HepG2 (cell line): Measurements from ENCODE around the gene MLLT1. TPM values are rescaled to one million over a fixed set of nuclear protein-coding genes. Genes with fewer than 3 reads are reported as not detected.
A peak's percentile ranks its signal among the peaks of the same experiment; 100 is the strongest.

Experiments
- ADNP ChIP-seq: sonication (generic); formaldehyde crosslinking; IDR thresholded peaks from 2 replicates; pipeline ENCODE4 v1.4.0; 2020; ENCODE audit warnings: missing genetic modification reagents
- ATF7-NPFF ChIP-seq: sonication (generic); formaldehyde crosslinking; IDR thresholded peaks from 2 replicates; pipeline ENCODE4 v1.8.1; 2023; ENCODE audit warnings: mild to moderate bottlenecking, low read depth, missing genetic modification reagents, moderate library complexity
- BORCS8-MEF2B ChIP-seq: sonication (generic); formaldehyde crosslinking; IDR thresholded peaks from 2 replicates; pipeline ENCODE4 v1.8.0; 2022; ENCODE audit warnings: mild to moderate bottlenecking, missing genetic modification reagents
- RBFOX2 ChIP-seq: fragments of 200-400 bp; formaldehyde crosslinking; IDR thresholded peaks from 2 replicates; pipeline ENCODE4 v1.6.1; 2017; ENCODE audit warnings: low read depth, mild to moderate bottlenecking, low read length
- REXO4 ChIP-seq: sonication (generic); formaldehyde crosslinking; IDR thresholded peaks from 2 replicates; pipeline ENCODE4 v1.8.0; 2022; ENCODE audit warnings: missing genetic modification reagents, mild to moderate bottlenecking, borderline replicate concordance
- SETDB1 ChIP-seq: sonication (generic); formaldehyde crosslinking; IDR thresholded peaks from 2 replicates; pipeline ENCODE4 v1.5.1; 2020; ENCODE audit warnings: missing genetic modification reagents, mild to moderate bottlenecking, borderline replicate concordance
- TBL1XR1 ChIP-seq: fragments of 150-350 bp; IDR thresholded peaks from 2 replicates; pipeline ENCODE4 v1.6.1; 2014; ENCODE audit warnings: borderline replicate concordance, low read length; ENCODE audit not compliant: partially characterized antibody
- ZBTB38 ChIP-seq: sonication (generic); formaldehyde crosslinking; IDR thresholded peaks from 2 replicates; pipeline ENCODE4 v1.5.1; 2020; ENCODE audit warnings: mild to moderate bottlenecking, missing genetic modification reagents
- ZFP36L2 ChIP-seq: sonication (generic); formaldehyde crosslinking; IDR thresholded peaks from 2 replicates; pipeline ENCODE4 v1.4.0; 2020; ENCODE audit warnings: missing genetic modification reagents
- ZNF224 ChIP-seq: sonication (generic); formaldehyde crosslinking; IDR thresholded peaks from 2 replicates; pipeline ENCODE4 v1.5.0; 2020; ENCODE audit warnings: mild to moderate bottlenecking, missing genetic modification reagents
- ZNF432 ChIP-seq: sonication (generic); formaldehyde crosslinking; IDR thresholded peaks from 2 replicates; pipeline ENCODE4 v1.5.0; 2020; ENCODE audit warnings: missing genetic modification reagents, mild to moderate bottlenecking, borderline replicate concordance
- ZNF83 ChIP-seq: sonication (generic); formaldehyde crosslinking; IDR thresholded peaks from 2 replicates; pipeline ENCODE4 v1.4.0; 2020; ENCODE audit warnings: missing genetic modification reagents, mild to moderate bottlenecking, borderline replicate concordance
- polyA plus RNA-seq, 8 experiments: library from polyadenylated mRNA; depleted of rRNA in 3 of 8; stranded (reverse) in 7 of 8; unstranded in 1 of 8; fragments of >200 nt; fragmentation: Illumina TruSeq in 4 of 8; extraction: Trizol in 4 of 8; gene quantifications; 2 replicates each; pipeline versions ENCODE4 v1.2.1 to v1.2.3, GENCODE V29; 2011 to 2016; ENCODE audit warnings: low read depth in 4 of 8, missing spikeins in 1 of 8, mixed read lengths in 1 of 8; ENCODE audit not compliant: insufficient read depth in 1 of 8
- total RNA-seq, 5 experiments: library from RNA; depleted of rRNA; stranded (reverse); fragments of >200 nt; fragmentation: Illumina TruSeq; extraction: Trizol; gene quantifications; 2 replicates each; pipeline ENCODE4 v1.2.3, GENCODE V29; 2016; ENCODE audit warnings: low read depth in 1 of 5
- TF ChIP-seq, protein P1 (sequence below): sonication (generic); formaldehyde crosslinking; IDR thresholded peaks from 2 replicates; pipeline ENCODE4 v1.4.0; 2020; ENCODE audit warnings: missing genetic modification reagents
- TF ChIP-seq, protein P2 (sequence below): sonication (generic); formaldehyde crosslinking; IDR thresholded peaks from 2 replicates; pipeline ENCODE4 v1.4.0; 2020; ENCODE audit warnings: low read depth, missing genetic modification reagents

Gene MLLT1
- total and polyA plus RNA-seq, 2 of the 13 experiments (the other 11 are each of a cell fraction or from before 2014, with no cell fraction given) = 11.7 to 12.2 TPM

GRCh38 chr19:6313398-6313969 is 33.7 kb upstream of the MLLT1 start (continued):
- TF ChIP-seq SETDB1 (CRISPR knock-in tag) (0 out of 2 replicates have a peak, but pooled peaks have one; percentile 57), BORCS8-MEF2B (CRISPR knock-in tag) (no peak), ADNP (no peak), ZBTB38 (CRISPR knock-in tag) (no peak), ZFP36L2 (CRISPR knock-in tag) (no peak), RBFOX2 (no peak), TBL1XR1 (no peak), ZNF224 (no peak), REXO4 (CRISPR knock-in tag) (no peak), ATF7-NPFF (CRISPR knock-in tag) (no peak), ZNF432 (CRISPR knock-in tag) (no peak), ZNF83 (no peak)
- TF ChIP-seq, protein P1, sequence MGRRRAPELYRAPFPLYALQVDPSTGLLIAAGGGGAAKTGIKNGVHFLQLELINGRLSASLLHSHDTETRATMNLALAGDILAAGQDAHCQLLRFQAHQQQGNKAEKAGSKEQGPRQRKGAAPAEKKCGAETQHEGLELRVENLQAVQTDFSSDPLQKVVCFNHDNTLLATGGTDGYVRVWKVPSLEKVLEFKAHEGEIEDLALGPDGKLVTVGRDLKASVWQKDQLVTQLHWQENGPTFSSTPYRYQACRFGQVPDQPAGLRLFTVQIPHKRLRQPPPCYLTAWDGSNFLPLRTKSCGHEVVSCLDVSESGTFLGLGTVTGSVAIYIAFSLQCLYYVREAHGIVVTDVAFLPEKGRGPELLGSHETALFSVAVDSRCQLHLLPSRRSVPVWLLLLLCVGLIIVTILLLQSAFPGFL (CRISPR knock-in tag) = no peak
- TF ChIP-seq, protein P2, sequence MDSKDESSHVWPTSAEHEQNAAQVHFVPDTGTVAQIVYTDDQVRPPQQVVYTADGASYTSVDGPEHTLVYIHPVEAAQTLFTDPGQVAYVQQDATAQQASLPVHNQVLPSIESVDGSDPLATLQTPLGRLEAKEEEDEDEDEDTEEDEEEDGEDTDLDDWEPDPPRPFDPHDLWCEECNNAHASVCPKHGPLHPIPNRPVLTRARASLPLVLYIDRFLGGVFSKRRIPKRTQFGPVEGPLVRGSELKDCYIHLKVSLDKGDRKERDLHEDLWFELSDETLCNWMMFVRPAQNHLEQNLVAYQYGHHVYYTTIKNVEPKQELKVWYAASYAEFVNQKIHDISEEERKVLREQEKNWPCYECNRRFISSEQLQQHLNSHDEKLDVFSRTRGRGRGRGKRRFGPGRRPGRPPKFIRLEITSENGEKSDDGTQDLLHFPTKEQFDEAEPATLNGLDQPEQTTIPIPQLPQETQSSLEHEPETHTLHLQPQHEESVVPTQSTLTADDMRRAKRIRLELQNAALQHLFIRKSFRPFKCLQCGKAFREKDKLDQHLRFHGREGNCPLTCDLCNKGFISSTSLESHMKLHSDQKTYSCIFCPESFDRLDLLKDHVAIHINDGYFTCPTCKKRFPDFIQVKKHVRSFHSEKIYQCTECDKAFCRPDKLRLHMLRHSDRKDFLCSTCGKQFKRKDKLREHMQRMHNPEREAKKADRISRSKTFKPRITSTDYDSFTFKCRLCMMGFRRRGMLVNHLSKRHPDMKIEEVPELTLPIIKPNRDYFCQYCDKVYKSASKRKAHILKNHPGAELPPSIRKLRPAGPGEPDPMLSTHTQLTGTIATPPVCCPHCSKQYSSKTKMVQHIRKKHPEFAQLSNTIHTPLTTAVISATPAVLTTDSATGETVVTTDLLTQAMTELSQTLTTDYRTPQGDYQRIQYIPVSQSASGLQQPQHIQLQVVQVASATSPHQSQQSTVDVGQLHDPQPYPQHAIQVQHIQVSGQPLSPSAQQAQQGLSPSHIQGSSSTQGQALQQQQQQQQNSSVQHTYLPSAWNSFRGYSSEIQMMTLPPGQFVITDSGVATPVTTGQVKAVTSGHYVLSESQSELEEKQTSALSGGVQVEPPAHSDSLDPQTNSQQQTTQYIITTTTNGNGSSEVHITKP = no peak
